Activated CD4-positive, alpha-beta T cell treated with anti-CD3 and anti-CD28 coated beads for 24 hours (primary cell): ENCODE results near the gene SCN9A.
"Not testable (repeated sequence)": the region's sequence is repeated elsewhere in the genome, so short reads cannot be mapped to it uniquely, and the experiment has no call there.

ENCODE experiments used
- DNase-seq, 2 donors: peaks; one replicate each; pipeline ENCODE4 v3.0.0-alpha.2; 2020; ENCODE audit warnings: low read depth in 2 of 2

SCN9A gene

DNA sequence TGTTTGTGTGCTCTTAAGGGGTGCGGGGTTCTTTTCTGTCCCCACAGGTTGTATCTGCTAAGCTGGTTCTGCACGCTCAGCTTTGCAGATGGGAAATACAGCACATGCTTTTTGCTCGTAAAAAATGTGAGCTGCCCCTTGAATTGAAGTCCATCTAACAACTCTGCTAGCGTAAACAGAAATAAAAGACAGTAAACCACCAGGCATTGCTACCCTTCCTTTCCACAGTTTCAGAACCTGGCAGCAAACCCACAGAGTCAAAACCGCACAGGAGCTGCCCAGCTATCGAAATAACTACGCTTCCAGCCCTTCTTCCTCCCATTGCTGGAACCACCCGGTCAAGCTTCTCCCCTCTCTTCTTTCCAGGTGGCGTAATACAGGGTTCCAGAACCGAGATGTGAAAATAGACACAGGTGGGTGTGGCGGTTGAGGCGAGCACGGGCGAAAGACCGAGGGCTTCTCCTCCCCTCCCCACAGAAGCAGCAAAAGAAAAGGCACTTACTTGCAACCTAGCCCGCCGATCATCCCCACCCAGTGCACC lies 479 bp downstream of the SCN9A start:
- DNase-seq = no peak

DNA sequence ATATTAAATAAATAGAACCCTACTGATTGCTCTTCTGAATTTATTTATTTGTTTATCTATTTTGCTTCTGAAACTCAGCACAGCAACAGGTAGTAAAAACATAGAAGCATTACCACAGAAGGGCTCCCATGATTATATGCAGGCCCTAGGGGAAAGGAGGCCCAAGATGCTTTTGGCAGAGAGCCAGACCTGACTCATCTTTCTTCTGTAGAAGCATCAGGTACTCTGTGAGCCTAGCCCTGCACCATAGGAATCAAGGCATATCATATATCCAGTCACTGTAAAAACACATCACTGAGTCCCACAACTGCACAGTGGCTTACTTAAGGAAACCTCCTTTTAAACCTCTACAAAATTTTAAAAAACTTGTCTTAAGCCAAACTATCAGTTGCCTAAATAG lies 1.8 kb downstream of the SCN9A start:
- DNase-seq = no peak

DNA sequence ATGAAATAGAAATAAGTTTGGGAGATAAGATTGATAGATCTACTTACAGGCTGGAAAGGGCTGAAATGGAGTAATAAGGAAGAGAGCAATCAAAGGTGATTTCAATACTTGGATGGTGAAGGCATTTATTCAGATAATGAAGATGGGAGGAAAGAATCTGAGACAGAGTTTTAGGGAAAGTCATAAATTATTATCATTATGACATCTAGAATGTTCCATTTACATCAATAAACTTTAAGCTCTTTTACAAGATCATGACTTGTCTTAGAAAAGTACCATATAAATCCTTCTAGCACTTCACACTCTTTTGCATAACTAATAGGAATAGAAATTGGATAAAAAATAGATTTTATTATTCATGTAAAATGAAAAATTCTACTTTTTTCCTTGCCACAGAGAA lies 2.2 kb downstream of the SCN9A start:
- no peak for DNase-seq

DNA sequence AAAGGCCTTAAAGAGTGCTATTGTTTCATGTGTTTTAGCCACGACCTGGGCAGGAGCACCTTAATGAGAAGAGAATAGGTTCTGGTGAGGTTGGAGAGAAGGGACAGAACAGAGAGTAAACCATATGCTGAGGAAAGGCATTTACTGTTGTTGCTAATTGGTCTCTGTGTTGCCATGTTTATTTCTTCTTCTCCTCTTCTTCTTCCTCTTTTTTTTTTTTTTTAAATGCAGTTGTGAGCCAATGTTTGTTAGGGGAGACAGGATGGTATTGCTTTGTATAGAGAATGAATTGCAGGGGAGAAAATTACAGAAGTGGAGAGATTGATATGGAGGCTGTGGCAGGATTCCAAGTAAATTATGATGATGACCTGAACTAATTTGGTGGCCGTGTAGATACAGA lies 2.6 kb downstream of the SCN9A start:
- no peak for DNase-seq

DNA sequence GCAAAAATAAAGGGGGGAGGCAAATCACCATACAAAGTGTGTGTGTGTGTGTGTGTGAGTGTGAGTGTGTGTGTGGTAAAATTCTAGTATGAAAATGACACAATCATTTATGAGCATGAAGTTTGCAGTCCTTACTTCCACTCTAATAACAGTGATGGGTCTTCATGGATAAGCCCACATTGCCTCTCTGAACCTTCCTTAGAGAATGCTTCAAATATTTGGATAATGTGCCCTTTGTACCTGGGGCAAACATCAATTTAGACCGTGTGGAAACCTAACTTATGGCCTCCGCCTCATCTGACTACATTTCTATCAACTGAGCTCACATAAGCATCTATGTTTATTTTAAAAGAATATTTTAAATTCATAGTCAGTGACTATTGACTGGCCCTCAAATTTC lies 3.7 kb downstream of the SCN9A start:
- no peak for DNase-seq

DNA sequence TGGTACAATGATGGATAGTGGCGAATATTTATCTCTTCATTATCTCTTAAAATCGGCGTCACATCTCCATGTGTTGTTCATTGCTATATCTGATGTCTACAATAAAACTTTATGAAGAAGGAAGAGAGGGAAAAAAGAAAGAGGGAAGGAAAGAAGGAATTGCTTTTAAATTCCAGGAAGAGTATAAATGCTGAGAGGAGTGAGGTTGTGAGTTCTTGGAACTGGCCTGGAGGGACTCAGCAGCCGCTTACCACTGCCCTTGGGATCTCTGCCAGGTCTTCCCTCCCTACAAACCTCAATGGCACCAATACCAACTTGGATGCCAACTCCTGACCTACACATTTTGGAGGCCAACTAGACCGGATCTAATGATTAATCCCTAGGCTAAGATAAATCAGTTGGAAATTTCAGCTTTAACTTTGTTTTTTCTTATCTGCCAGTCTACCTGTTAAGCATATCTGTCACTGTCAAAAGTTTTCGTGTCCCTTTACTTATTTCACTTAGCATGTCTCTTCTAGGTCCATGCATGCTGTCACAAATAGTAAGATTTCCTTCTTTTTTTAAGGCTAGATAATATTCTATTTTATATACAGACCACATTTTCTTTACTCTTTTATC lies 9.8 kb downstream of the SCN9A start:
- no peak for DNase-seq

DNA sequence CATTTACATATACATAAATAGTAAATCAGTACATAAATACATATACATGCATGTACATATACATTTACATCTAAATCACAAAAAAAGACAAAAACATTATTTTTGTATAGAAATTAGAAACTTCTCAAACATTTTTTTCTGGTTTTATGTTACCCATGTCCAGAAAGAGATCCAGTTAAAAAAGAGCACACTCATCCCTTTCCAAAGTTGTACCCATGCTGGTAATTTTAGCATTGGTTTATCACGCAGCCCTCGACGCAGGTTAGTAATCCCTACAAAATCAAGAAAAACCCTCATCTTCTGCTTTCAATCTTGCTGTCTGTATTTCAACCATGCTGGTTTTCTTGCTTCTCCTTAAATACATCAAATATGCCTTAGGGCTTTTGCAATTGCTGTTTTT lies 10.5 kb downstream of the SCN9A start:
- no peak for DNase-seq

DNA sequence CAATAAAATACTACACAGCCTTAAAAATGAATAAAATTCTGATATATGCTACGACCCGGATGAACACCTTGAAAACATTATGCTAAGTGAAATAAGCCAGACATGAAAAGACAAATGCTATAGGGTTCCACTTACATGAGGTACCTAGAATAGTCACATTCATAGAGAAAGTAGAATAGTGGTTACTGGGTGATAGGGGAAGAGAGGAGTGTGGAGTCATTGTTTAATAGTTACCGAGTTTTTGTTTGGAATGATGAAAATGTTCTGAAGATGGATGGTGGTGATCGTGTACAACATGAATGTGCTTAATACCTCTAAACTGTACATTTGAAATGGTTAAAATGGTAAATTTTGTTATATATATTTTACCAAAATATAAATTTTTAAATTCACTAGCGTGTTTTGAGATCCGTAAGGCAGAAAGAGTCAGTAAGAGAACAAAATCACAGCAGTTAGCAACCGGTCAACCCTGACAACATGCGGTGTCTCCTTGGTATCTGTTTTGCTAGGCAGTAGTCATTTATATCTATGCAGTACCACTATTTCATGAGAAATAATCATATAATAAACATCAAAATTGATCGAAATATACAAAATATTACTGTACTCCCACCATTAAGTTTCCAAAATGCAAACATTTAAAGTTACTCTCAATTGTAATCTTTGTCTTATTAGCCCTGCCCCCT lies 11.1 kb downstream of the SCN9A start:
- DNase-seq = no peak

DNA sequence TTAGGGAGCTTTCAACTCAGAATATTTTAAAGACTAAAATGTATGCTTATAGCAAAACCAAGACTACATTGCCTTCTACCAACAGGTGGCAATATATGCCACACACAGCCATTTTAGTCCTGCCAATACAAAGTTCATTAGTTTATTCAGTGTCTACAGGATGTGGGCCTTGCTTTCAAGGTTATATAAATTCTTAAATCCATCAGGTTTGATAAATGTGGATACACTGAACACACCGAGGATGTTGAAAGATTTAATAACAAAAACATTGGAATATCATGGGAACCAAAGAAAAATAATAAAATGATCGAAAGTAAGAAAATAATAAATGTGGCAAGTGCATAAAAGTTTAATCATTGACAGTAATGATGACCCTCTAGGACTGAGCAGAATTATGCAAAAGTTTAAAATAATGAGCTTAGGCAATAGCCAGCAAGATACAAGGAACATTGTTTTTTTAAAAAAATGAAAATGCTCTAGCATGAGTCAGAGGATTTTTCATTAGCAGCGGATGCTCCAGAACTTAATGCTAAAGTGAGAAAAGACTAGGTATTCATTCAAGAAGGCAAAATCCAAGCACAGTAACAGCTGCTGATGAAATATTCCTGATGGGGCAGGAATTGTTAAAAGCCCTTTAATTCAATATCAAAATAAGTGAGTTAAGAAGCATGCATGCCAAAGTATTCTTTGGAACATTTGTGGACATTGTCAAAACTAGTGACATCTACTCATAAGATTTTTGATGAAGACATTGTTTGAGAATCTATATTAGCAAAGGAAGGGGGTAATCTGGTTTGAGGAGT lies 14.2 kb downstream of the SCN9A start:
- no peak for DNase-seq

DNA sequence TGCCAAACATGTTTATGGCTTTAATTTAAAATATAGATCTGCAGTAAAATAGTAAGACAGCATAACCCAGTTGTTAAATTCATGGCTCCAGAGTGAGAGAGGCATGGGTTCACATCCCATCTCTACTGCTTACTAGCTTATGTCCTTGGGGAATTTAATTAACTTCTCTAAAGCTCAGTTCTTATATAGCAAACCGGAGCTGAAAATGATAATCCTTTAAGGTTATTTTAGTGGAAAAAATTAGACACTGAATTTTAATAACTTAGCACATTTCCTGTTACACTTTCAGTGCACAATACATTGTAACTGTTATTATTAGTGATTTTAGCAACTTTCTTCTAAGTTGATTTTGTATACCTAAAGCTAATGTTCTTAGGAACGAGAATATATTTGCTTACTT lies 14.8 kb downstream of the SCN9A start:
- DNase-seq = no peak

DNA sequence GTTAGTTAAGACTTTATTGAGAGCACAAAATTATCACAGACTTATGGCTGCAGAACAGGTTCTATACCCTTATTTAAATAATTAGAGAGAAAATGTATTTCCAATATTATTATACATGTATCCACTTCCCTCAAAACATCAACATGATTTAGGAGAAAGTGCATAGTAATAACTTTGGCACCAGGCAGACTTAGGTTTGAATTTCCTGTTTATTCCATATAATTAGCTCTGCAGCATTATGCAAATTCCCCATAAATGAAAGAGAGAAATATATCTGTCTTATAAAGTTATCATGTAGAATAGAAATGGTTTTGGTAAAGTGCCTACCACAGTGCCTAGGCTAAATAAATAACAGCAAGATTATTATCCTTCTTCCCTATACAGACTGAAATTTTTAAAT lies 15.3 kb downstream of the SCN9A start:
- no peak for DNase-seq

DNA sequence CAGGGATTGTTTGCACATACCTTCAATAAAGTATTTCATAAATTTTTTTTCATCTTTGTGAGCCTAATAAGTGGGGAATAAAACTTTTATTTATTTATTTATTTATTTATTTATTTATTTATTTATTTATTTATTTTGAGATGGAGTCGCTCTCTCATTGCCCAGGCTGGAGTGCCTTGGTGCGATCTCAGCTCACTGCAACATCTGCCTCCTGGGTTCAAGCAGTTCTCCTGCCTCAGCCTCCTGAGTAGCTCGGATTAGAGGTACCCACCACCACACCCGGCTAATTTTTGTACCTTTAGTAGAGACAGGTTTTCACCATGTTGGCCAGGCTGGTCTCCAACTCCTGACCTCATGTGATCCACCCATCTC lies 17.8 kb downstream of the SCN9A start:
- DNase-seq = not testable (repeated sequence)

DNA sequence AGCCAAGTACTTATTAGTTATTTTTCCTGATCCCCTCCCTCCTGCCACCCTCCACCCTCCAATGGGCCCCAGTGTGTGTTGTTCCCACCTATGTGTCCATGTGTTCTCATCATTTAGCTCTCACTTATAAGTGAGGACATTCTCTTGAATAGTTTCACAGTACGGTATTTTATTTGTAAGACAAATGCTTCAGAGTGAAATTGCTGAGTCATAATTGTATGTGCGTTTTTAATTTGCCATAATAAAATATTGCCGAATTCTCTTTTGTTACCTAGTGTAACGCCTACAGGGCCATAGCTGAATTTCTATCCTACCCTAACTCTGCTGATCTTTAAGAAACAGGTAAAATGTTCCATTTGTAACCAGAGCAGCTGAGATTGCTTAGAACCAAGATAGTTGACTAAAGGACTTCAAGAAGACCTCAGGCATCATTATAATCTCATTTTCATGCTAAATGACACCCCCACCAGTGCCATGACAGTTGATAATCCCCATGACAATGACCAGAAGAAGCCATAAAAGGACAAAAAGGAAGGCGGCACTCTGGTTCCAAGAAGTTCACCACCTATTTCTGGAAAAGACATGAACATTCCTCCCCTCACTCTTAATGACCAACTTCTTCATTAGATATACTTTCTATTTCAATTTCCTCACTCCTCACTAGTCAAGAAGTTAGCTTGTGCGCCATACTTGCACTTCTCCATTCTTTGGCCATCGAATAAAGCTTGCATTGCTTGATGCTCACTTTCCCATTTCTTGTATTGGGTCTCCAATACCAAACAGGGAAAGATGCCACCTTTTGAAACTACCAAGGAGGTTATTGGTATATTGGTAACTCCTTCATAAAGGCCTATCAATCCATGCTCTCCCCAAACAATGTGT lies 18.4 kb downstream of the SCN9A start:
- no peak for DNase-seq

DNA sequence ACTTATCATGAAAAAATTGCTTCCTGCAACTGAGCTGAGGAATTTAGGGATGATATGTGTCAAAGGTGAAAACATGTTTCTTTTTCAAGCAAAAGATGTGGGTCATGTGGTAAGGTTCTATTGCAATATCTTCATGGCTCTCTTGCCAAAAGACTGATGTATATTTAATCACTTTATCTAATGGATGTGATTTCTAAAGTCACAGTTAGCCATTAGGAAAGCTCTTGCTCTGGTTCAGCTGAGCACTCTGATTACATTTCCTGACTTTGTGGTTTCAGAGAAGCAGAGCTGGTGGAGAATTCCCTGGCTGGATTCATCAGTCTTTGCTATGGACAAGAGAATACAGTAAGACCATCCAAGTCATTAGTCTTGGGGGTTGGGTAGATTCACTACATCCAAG lies 24.4 kb downstream of the SCN9A start:
- DNase-seq = no peak

DNA sequence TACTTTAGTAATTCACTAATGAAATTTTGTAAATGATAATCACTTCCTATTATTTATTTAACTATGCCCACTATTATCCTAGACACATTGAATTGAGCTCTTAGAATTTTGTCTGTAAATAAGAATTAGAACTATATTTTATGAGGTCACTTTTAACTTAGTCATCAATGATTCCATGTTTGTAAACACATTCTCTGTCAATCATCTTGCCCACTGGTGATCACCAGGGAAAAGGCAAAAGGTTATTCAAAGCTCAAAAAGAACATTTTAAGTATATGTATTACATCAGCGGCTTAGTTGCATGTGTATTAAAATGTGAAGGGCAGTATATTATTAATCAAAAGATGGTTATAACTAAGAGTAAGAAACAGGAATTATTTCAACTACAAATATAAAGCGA lies 25.2 kb downstream of the SCN9A start:
- no peak for DNase-seq

DNA sequence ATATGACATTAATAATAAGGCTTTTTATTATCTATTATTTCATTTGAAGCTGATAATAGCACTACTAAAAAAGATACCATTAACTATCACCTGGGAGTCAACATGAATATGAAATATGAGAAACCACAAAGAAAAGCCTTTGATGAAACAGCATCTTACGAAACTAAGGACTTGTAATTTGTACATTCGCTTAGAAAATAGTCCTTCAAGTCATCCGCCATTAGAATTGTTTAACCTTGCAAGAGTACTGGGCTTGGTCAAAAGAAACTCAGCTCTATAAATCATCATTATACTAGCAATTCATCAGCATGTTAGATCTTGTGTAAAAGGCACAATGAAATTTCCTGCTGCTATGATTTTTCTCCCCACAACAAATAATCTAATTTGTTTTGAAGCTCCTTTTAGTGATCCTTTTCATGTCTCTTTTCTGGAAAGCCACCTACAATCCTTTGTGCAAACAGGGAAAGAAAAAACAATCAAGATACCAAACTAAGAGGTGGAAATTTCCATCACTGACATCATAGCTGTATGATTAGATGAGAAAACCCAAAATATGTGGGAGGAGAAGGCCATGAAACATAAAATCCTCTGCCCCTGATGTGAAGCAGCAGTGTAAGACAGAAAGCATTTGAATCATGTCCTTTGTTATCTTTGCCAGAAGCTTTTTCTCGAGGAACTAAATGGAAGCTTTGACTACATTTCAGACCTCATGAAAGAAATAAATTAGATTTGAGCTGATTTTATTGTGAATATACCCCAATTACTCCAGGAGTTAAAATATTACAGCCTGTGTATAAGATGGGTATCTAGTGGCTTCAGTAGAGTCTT lies 31.2 kb downstream of the SCN9A start:
- DNase-seq = no peak

DNA sequence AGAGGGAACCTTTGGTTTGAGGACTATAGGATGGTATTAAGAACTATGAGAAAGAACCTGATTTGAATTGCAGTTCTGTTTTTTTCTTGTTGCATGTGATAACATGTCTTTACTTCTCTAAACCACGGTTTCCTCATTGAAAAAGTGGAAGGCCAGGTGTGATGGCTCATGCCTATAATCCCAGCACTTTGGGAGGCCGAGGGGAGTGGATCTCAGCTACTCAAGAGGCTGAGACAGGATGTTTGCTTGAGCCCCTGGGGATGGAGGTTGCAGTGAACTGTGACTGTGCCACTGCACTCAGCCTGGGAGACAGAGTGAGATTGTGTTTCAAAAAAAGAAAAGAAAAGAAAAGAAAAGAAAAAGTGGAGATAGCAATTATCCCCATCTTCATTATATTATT lies 32.3 kb downstream of the SCN9A start:
- no peak for DNase-seq

DNA sequence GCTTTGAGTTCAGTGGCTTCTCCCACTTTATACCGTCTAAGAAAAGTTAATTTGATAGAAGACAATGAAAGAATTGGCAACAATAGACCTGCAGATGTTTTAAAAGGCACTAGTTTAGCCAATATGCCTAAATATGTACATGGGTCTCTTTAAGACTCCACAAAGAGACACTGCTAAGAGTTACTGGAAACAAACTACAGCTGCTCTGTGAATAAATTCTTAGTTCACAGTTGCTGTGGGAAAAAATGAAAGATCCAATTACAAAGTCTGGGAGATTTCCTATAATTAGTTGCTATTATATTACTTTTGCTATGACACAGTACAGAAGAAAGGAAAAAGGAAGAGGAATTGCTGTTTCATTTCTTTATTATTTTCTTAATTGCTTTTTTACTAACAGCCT lies 34.3 kb downstream of the SCN9A start:
- DNase-seq = no peak

DNA sequence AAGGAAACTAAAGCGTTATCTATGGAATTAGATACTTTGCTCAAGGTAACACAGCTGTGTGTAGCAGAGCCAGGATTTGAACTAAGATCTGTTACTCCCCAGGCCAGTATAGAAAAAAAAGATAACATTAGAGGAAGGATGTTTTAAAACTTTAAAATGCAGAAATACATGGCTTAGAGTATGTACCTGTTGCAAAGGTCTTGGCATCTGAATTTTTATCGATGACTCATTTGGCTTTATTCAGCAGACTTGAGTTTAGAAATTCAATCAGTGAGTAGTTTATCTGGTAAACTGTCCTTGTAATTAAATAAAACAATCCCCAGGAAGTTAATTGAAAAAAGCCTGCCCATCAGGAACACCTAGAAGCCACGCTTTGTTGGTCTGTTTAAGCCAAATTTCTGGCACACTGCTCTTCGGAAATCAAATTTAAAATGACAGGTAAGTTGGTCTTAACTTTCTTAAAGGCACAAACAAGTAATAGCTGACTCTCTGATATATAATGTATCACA lies 36.9 kb downstream of the SCN9A start:
- DNase-seq = no peak

DNA sequence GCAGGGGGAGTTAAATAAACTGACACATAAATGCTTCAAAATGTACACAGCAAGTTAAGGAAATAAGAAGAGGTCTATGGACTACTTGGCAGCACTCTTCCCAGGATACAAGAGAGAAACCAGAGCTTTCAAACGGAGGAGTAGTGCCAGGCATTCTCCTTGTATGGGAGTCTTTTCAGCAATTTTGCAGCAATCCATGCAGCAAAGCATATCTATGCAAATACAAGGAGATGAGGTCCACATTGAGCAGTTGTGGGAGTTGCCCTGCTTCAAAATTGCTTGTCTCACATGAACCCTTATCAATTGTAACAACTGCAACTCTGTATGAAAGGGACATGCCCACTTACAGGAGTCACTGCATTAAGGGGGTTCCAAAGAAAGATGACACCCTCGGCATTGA lies 37.8 kb downstream of the SCN9A start:
- DNase-seq = no peak

DNA sequence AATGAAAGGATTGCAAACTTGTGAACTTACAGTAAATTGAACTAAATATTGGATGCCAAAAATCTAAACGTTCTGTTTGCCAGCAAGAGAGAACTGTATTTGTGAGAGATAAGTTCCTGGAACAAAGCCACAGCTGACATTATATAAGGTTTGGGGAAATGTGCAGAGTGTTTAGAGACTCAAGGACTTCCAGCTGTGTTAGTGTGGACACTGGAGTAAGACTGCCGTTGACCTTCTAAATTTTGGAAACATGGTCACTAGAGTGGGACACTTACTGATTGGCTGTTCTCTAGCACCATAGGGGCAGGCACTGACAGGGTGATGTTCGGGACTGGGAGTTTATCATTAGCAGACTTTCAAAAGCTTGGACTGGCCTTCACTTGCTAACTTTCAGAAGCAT lies 40.5 kb downstream of the SCN9A start:
- no peak for DNase-seq
